ENCODE measurements around the gene ANKFN1. TPM values are rescaled to one million over a fixed set of nuclear protein-coding genes. Genes with fewer than 3 reads are reported as not detected.

The ANKFN1 gene
- polyA plus RNA-seq, 3 donors = not detected

- H2AFZ ChIP-seq (ENCODE audit: insufficient read depth, low read depth, low read length, poor library complexity, severe bottlenecking) = peak overlapping the region; percentile 89
- no peaks in the 10 kb centered on the region for H3K36me3 ChIP-seq (replicated peaks in 1 of 2; ENCODE audit: control insufficient read depth in 1 of 2, insufficient read depth in 2 of 2, low read length in 2 of 2)
- no peak for TF ChIP-seq CTCF (IDR thresholded peaks at IDR 0.05)
- Mint-ChIP-seq H3K36me3 (no peaks in the 10 kb centered on the region), H3K4me3 (peak overlapping the region; percentile 50 to 83), H3K9me3 (peaks cover 0 to 3% (median 2%) of the 10 kb centered on the region in 7 donors), H3K27me3 (ENCODE audit: low read depth in 3 of 3) (no peaks in the 10 kb centered on the region), H3K27ac (peak overlapping the region in 1 of 7 donors; percentile 44), H3K4me1 (peaks cover 20% of the 10 kb centered on the region)
- no peak overlapping the region for H3K4me3 ChIP-seq (replicated peaks in 1 of 3; ENCODE audit: low read depth in 2 of 3, low read length in 3 of 3)
- no peak for DNase-seq
- no peaks in the 10 kb centered on the region for H3K27me3 ChIP-seq (ENCODE audit: control insufficient read depth in 2 of 2, insufficient read depth in 2 of 2, low read length in 2 of 2)
- H4K20me1 ChIP-seq (ENCODE audit: insufficient read depth, low read length) = no peaks in the 10 kb centered on the region
- H3K4me2 ChIP-seq (replicated peaks; ENCODE audit: extremely low read depth, low read length, poor library complexity, severe bottlenecking) = peak overlapping the region; percentile 15
- H3K4me1 ChIP-seq (ENCODE audit: control insufficient read depth in 1 of 2, insufficient read depth in 2 of 2, low read length in 2 of 2) = peaks cover 9 to 10% of the 10 kb centered on the region in 2 donors
- H3K9ac ChIP-seq (ENCODE audit: insufficient read depth, low read length, poor library complexity, severe bottlenecking) = peak overlapping the region; percentile 39
- no peaks in the 10 kb centered on the region for H3K9me3 ChIP-seq (replicated peaks in 1 of 2; ENCODE audit: control insufficient read depth in 1 of 2, insufficient read depth in 1 of 2, low read length in 2 of 2)
- H3K79me2 ChIP-seq (ENCODE audit: insufficient read depth, low read length) = no peaks in the 10 kb centered on the region
- intact Hi-C loops (cut with micrococcal nuclease) = no loop called here
- WGBS (ENCODE audit: insufficient coverage) = 6% methylated on average over 5 of the region's 7 CpGs
- H3K27ac ChIP-seq (ENCODE audit: low read depth in 1 of 2, low read length in 2 of 2) = no peak overlapping the region
Measured at GRCh38 chr17:56297184-56297583, 143.9 kb downstream of the ANKFN1 start.

GRCh38 chr17:56298846-56299245, 145.6 kb downstream of the ANKFN1 start:
- intact Hi-C loops (cut with micrococcal nuclease) = no loop called here
- Histone ChIP-seq H2AFZ (ENCODE audit: insufficient read depth, low read depth, low read length, poor library complexity, severe bottlenecking) (no peak overlapping the region), H3K9ac (ENCODE audit: insufficient read depth, low read length, poor library complexity, severe bottlenecking) (no peak overlapping the region), H3K36me3 (replicated peaks in 1 of 2; ENCODE audit: control insufficient read depth in 1 of 2, insufficient read depth in 2 of 2, low read length in 2 of 2) (no peaks in the 10 kb centered on the region), H3K9me3 (replicated peaks in 1 of 2; ENCODE audit: control insufficient read depth in 1 of 2, insufficient read depth in 1 of 2, low read length in 2 of 2) (no peaks in the 10 kb centered on the region), H3K27ac (ENCODE audit: low read depth in 1 of 2, low read length in 2 of 2) (no peak overlapping the region), H3K4me3 (replicated peaks in 1 of 3; ENCODE audit: low read depth in 2 of 3, low read length in 3 of 3) (no peak overlapping the region), H4K20me1 (ENCODE audit: insufficient read depth, low read length) (no peaks in the 10 kb centered on the region), H3K4me1 (ENCODE audit: control insufficient read depth in 1 of 2, insufficient read depth in 2 of 2, low read length in 2 of 2) (peaks cover 9 to 10% of the 10 kb centered on the region in 2 donors), H3K4me2 (replicated peaks; ENCODE audit: extremely low read depth, low read length, poor library complexity, severe bottlenecking) (no peak overlapping the region), H3K27me3 (ENCODE audit: control insufficient read depth in 2 of 2, insufficient read depth in 2 of 2, low read length in 2 of 2) (no peaks in the 10 kb centered on the region), H3K79me2 (ENCODE audit: insufficient read depth, low read length) (no peaks in the 10 kb centered on the region)
- no peak overlapping the region for H3K4me3 Mint-ChIP-seq
- no peak for TF ChIP-seq CTCF (IDR thresholded peaks at IDR 0.05)
- H3K27ac Mint-ChIP-seq = no peak overlapping the region
- DNase-seq = no peak
- no peaks in the 10 kb centered on the region for H3K36me3 Mint-ChIP-seq
- WGBS (ENCODE audit: insufficient coverage) = 0% methylated on average over 1 of the region's 1 CpG
- H3K4me1 Mint-ChIP-seq = peaks cover 20% of the 10 kb centered on the region
- H3K9me3 Mint-ChIP-seq = peaks cover 0 to 3% (median 2%) of the 10 kb centered on the region in 7 donors
- H3K27me3 Mint-ChIP-seq (ENCODE audit: low read depth in 3 of 3) = peaks cover 0 to 1% (median 0%) of the 10 kb centered on the region in 3 donors
